Activated naive CD4-positive, alpha-beta T cell treated with anti-CD3 and anti-CD28 coated beads for 36 hours (primary cell): Measurements from ENCODE around the gene LTBP4. TPM values are rescaled to one million over a fixed set of nuclear protein-coding genes. Genes with fewer than 3 reads are reported as not detected.

ENCODE experiments used
- CTCF ChIA-PET: fragments of 350-600 bp; sonication (Branson Sonifier 250); formaldehyde crosslinking; loops from one replicate; lab custom pipeline; 2021; ENCODE audit warnings: antibody characterized with exemption; lab: Charles Lee
- DNase-seq: peaks from one replicate; pipeline ENCODE4 v3.0.0-alpha.2; 2020
- H3K27ac Mint-ChIP-seq: one replicate; pipeline ENCODE4 v1.8.0; 2021; ENCODE audit warnings: mild to moderate bottlenecking, mixed read lengths
- H3K27me3 Mint-ChIP-seq: one replicate; pipeline ENCODE4 v1.8.0; 2021; ENCODE audit warnings: low read depth, mixed read lengths
- H3K36me3 Mint-ChIP-seq: one replicate; pipeline ENCODE4 v1.8.0; 2021; ENCODE audit warnings: low read depth, mixed read lengths
- H3K4me1 Mint-ChIP-seq: one replicate; pipeline ENCODE4 v1.8.0; 2021; ENCODE audit warnings: low read depth, mixed read lengths
- H3K4me3 Mint-ChIP-seq: one replicate; pipeline ENCODE4 v1.8.0; 2021; ENCODE audit warnings: mild to moderate bottlenecking, moderate library complexity, mixed read lengths
- H3K9me3 Mint-ChIP-seq: one replicate; pipeline ENCODE4 v1.8.0; 2021; ENCODE audit warnings: mixed read lengths
- intact Hi-C: fragments of 100-400 bp; cut with micrococcal nuclease; formaldehyde crosslinking; loops from one replicate; pipeline ENCODE4 v1.15.1; 2023
- total RNA-seq, 2 experiments: library from RNA; stranded (reverse); gene quantifications; one replicate each; pipeline ENCODE4 v1.2.3, GENCODE V29; 2021

Gene LTBP4
- total RNA-seq, 2 experiments from 2014 or later, result 147 to 153 TPM

DNA sequence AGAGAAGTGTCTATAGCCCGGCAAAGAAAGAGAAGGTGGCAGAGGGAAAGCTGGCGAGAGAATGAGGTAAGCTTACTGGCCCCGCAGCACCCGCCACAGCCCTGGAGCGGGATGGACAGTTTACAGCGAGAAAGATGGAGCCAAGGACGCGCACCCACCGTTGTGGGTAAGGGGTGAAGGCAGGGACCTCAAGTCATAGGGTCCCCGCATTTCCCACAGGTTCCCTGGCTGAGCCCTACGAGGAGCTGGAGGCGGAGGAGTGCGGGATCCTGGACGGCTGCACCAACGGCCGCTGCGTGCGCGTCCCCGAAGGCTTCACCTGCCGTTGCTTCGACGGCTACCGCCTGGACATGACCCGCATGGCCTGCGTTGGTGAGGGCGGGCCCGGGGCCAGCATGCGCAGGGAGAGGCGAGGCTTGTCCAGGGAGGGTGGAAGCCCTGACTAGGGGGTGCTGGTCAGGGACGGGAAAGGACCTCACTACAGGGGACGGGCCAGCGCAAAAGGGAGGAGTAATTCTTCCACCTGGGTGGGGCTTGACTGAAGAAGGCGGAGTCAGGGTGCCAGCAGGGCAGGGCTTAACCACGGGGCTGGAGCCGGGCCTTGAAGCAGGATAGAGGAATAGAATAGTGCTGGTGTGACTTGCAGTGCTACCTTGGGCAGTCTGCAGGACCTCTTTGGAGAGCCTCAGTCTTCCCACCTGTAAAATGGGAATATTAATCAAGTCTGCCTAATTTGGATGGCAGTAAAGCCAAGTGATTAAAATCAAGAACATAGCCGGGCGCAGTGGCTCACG is 26.5 kb downstream of the LTBP4 start:
- Mint-ChIP-seq H3K9me3 (no peaks in the 10 kb centered on the region), H3K4me3 (no peak overlapping the region), H3K27ac (no peak overlapping the region), H3K36me3 (peaks cover 37% of the 10 kb centered on the region), H3K27me3 (no peaks in the 10 kb centered on the region), H3K4me1 (peaks cover 5% of the 10 kb centered on the region)
- intact Hi-C loops, result no loop called here
- no peak for DNase-seq
- CTCF ChIA-PET, result no interaction called here

DNA sequence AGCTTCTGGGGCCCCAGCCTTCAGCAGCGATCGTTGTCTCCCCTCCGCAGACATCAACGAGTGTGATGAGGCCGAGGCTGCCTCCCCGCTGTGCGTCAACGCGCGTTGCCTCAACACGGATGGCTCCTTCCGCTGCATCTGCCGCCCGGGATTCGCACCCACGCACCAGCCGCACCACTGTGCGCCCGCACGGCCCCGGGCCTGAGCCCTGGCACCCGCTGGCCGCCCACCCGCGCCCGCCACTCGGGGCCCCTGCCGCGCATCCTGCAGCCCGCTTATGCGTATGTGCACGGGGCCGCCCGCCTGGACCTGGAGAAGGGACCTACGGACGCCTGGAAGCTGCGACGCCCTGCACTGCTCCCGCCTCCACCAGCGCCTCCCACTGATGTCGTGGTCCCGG is 28.2 kb downstream of the LTBP4 start:
- Mint-ChIP-seq H3K27ac (no peak overlapping the region), H3K27me3 (no peaks in the 10 kb centered on the region), H3K4me1 (peaks cover 9% of the 10 kb centered on the region), H3K4me3 (no peak overlapping the region), H3K36me3 (peaks cover 30% of the 10 kb centered on the region), H3K9me3 (no peaks in the 10 kb centered on the region)
- intact Hi-C loops, result no loop called here
- DNase-seq, result no peak
- CTCF ChIA-PET, result no interaction called here

DNA sequence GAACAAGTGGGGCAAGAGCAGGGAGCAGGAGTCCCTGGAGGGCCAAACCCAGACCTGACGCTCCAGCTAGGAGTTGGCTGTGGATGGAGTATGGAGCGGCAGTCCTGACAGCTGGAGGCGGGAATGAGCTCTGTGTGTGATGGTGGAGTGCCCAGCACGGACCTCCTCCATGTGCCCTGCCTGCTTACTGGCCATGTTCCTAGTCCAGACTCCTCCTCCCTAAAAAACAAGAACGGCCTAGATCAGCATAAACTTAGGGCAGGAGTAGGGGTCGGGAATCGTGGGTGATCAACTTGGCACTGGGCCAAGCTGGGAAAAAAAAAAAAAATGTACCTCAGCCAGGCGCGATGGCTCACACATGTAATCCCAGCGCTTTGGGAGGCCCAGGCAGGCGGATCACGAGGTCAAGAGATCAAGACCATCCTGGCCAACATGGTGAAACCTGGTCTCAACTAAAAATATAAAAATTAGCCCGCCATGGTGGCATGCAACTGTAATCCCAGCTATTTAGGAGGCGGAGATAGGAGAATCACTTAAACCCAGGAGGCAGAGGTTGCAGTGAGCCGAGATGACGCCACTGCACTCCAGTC is 29.5 kb downstream of the LTBP4 start:
- peaks cover 24% of the 10 kb centered on the region for H3K36me3 Mint-ChIP-seq
- peaks cover 3% of the 10 kb centered on the region for H3K27me3 Mint-ChIP-seq
- no peak for DNase-seq
- intact Hi-C loops, result no loop called here
- H3K9me3 Mint-ChIP-seq, result no peaks in the 10 kb centered on the region
- H3K4me3 Mint-ChIP-seq, result no peak overlapping the region
- CTCF ChIA-PET, result interaction anchor here (1.2 kb wide), 1 partner anchor 25 kb away, joined by 3 read pairs; no protein-coding TSS in a partner anchor
- peaks cover 10% of the 10 kb centered on the region for H3K4me1 Mint-ChIP-seq
- no peak overlapping the region for H3K27ac Mint-ChIP-seq

DNA sequence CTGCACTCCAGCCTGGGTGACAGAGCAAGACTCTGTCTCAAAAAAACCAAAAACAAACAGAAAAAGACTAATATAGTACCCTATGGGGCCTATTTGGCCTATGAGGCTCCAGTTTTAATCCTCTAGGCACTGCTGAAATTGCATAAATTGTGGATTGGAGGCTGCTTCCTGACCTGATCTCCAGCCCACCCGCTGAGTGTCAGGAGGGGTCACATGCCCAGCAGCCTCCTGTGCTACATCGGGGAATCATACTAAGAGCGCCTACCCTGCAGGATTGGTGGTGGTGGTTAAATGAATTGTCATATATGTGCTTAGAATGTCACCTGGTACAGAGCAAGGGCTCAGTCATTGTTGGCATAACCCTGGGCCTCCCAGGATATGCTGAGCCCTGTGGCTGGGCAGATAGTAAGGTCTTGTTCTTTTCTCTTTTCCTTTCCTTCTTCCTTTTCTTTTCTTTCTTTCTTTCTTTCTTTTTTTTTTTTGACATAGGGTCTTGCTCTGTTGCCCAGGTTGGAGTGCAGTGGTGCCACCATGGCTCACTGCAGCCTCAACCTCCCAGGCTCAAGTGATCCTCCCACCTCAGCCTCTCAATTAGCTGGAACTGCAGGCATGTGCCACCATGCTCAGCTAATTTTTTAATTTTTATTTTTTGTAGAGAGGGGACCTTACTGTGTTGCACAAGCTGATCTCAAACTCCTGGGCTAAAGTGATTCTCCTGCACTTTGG is 31.3 kb downstream of the LTBP4 start:
- no peak overlapping the region for H3K4me3 Mint-ChIP-seq
- intact Hi-C loops, result no loop called here
- CTCF ChIA-PET, result interaction anchor here (0.6 to 4.2 kb wide), 8 partner anchors 11 to 950 kb away, joined by 3 to 68 read pairs (median 15); no protein-coding TSS in a partner anchor
- peaks cover 11% of the 10 kb centered on the region for H3K36me3 Mint-ChIP-seq
- no peaks in the 10 kb centered on the region for H3K9me3 Mint-ChIP-seq
- H3K27me3 Mint-ChIP-seq, result peaks cover 3% of the 10 kb centered on the region
- H3K4me1 Mint-ChIP-seq, result peaks cover 10% of the 10 kb centered on the region
- no peak overlapping the region for H3K27ac Mint-ChIP-seq
- DNase-seq, result no peak

DNA sequence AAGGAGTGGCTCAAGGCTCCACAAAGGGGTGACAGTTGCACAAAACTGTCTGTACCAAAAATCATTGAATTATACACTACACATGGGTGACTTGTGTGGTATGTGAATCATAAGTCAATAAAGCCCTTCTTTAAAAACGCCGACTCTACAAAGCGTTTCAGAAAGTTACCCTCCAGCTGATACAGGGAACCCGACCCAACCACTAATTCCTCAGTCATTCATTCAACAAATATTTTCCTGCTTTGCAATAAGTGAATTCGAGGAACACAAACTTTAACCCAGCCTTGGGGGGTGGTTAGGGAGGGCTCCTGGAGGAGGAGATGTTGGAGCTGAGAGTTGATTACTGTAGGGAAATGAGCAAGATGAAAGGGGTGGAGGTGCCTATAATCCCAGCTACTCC is 32.0 kb downstream of the LTBP4 start:
- no peak overlapping the region for H3K4me3 Mint-ChIP-seq
- no peak overlapping the region for H3K27ac Mint-ChIP-seq
- CTCF ChIA-PET, result interaction anchor here (0.6 to 4.2 kb wide), 13 partner anchors 11 to 1401 kb away, joined by 3 to 68 read pairs (median 15); no protein-coding TSS in a partner anchor
- peaks cover 10% of the 10 kb centered on the region for H3K4me1 Mint-ChIP-seq
- peaks cover 8% of the 10 kb centered on the region for H3K36me3 Mint-ChIP-seq
- H3K9me3 Mint-ChIP-seq, result no peaks in the 10 kb centered on the region
- intact Hi-C loops, result no loop called here
- DNase-seq, result no peak
- H3K27me3 Mint-ChIP-seq, result peaks cover 3% of the 10 kb centered on the region

DNA sequence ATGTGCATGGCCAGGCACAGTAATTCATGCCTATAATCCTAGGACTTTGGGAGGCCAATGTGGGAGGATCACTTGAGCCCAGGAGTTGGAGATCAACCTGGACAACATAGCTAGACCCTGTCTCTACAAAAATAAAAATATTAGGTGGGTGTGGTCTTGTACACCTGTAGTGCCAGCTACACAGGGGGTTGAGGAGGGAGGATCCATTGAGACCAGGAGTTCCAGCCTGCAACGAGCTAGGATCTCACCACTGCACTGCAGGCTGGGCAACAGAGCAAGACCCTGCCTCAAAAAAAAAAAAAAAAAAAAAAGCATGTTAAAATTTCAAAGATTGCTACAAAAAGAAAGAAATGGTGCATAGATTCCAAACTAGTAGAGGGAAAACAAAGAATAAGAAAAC is 37.2 kb downstream of the LTBP4 start:
- H3K4me3 Mint-ChIP-seq, result no peak overlapping the region
- H3K9me3 Mint-ChIP-seq, result no peaks in the 10 kb centered on the region
- no peak for DNase-seq
- intact Hi-C loops, result no loop called here
- peaks cover 3% of the 10 kb centered on the region for H3K27me3 Mint-ChIP-seq
- H3K4me1 Mint-ChIP-seq, result peaks cover 17% of the 10 kb centered on the region
- H3K36me3 Mint-ChIP-seq, result no peaks in the 10 kb centered on the region
- CTCF ChIA-PET, result interaction anchor here (0.6 kb wide), 1 partner anchor 175 kb away, joined by 3 read pairs; no protein-coding TSS in a partner anchor
- H3K27ac Mint-ChIP-seq, result no peak overlapping the region

DNA sequence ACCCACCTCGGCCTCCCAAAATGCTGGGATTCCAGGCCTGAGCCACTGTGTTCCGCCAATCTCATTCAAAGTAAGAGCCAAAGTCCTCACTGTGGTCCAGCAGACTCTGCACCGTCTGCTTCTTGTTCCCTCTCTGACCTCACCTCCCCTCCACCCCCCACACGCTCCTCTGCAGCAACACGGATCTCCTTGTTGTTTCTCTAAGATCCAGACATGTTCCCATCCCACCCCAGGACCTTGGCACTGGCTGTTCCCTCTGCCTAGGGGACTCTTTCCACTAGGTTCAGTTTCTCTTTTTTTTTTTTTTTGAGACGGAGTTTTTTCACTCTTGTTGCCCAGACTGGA is 38.4 kb downstream of the LTBP4 start:
- peaks cover 3% of the 10 kb centered on the region for H3K27me3 Mint-ChIP-seq
- no peak overlapping the region for H3K4me3 Mint-ChIP-seq
- intact Hi-C loops, result no loop called here
- H3K4me1 Mint-ChIP-seq, result peaks cover 12% of the 10 kb centered on the region
- DNase-seq, result no peak
- H3K9me3 Mint-ChIP-seq, result no peaks in the 10 kb centered on the region
- no peaks in the 10 kb centered on the region for H3K36me3 Mint-ChIP-seq
- no peak overlapping the region for H3K27ac Mint-ChIP-seq
- CTCF ChIA-PET, result interaction anchor here (0.7 kb wide), 2 partner anchors 24 to 418 kb away, joined by 3 to 4 read pairs; no protein-coding TSS in a partner anchor

DNA sequence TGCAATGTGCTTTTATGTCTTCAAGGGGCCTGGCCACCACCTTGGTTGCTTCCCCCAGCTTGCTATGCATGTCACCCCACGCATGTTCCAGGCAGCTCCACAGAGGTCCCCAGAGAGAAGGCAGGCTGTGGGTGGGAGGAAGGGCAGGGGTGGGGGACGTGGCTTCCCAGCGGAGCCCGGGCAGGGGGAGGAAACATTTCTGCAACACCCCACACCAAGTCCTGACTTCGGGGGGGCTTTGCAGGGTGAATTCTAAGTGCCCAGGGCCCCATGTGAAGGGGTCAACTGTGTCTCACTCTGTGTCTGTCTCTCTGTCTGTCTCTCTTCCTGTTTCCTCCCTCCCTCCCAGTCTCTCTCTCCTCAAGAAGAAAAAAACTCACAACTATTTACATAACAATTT is 39.6 kb downstream of the LTBP4 start:
- Mint-ChIP-seq H3K4me1 (peaks cover 13% of the 10 kb centered on the region), H3K4me3 (no peak overlapping the region), H3K27ac (no peak overlapping the region), H3K36me3 (no peaks in the 10 kb centered on the region), H3K9me3 (no peaks in the 10 kb centered on the region), H3K27me3 (no peaks in the 10 kb centered on the region)
- intact Hi-C loops, result no loop called here
- DNase-seq, result no peak
- CTCF ChIA-PET, result no interaction called here

DNA sequence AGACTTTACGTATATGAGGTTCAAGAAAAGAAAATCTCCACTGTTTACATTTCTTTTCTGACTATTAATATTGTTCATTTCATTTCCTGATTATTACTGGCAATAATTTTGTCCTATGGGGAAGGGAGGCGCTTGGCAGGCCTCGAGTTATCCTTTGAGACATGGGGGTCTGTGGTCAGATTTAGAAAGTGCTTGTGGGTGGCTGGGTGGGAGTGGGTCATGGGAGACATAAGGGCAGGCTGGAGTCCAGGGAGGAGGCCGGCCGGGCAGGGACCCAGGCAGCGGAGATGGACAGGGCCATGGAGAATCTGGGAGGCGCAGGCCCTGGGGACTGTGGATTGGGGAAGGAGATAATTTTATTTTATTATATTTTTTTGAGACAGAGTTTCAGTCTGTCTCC is 40.1 kb downstream of the LTBP4 start:
- no peak for DNase-seq
- peaks cover 17% of the 10 kb centered on the region for H3K4me1 Mint-ChIP-seq
- CTCF ChIA-PET, result no interaction called here
- no peak overlapping the region for H3K27ac Mint-ChIP-seq
- no peaks in the 10 kb centered on the region for H3K9me3 Mint-ChIP-seq
- no peaks in the 10 kb centered on the region for H3K27me3 Mint-ChIP-seq
- H3K36me3 Mint-ChIP-seq, result no peaks in the 10 kb centered on the region
- intact Hi-C loops, result no loop called here
- H3K4me3 Mint-ChIP-seq, result no peak overlapping the region

DNA sequence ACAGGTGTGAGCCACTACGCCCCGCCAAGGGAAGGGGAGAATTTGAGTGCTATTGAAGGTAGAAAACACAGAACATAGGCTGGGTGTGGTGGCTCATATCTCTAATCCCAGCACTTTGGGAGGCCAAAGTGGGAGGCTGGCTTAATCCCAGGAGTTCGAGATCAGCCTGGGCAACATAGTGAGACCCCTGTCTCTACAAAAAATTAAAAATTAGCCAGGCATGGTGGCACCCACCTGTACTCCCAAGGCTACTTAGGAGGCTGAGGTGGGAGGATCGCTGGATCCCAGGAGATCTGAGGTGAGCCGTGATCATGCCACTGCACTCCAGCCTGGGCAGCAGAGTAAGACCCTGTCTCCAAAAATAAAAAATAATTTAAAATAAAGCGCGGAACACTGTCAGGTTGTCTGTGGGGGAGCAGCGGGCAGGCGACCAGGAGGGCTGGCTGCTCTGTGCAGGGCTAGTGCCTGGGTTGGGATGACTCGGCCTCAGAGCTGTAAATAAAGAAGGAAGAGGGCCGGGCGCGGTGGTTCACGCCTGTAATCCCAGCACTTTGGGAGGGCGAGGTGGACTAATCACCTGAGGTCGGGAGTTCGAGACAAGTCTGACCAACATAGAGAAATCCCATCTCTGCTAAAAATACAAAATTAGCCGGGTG is 41.0 kb downstream of the LTBP4 start:
- H3K9me3 Mint-ChIP-seq, result no peaks in the 10 kb centered on the region
- DNase-seq, result no peak
- no peak overlapping the region for H3K27ac Mint-ChIP-seq
- CTCF ChIA-PET, result interaction anchor here (5.2 kb wide), 1 partner anchor 8 kb away, joined by 53 read pairs; no protein-coding TSS in a partner anchor
- H3K4me1 Mint-ChIP-seq, result peaks cover 20% of the 10 kb centered on the region
- no peaks in the 10 kb centered on the region for H3K36me3 Mint-ChIP-seq
- intact Hi-C loops, result no loop called here
- no peak overlapping the region for H3K4me3 Mint-ChIP-seq
- no peaks in the 10 kb centered on the region for H3K27me3 Mint-ChIP-seq

DNA sequence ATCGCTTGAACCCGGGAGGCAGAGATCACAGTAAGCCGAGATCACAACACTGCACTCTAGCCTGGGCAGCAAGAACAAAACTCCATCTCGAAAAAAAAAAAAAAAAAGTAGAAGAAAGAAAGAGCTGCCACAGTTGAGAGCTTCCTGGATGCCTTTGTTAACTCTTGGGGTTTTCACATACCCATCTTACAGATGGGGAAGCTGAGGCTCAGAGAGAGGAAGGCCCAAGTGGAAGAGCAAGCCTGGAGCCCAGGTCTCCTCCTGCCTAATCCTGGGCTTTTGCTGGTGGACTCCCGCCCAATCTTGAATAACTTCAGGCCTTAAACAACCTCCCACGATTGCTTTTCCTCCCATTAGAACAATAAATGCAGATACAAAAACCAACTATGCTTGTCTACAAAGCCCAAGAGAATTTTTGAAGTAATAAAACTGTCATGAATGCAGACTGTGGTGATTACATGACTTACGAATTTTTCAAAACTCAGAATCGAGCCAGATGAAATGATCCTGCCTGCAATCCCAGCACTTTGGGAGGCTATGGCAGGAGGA is 41.7 kb downstream of the LTBP4 start:
- Mint-ChIP-seq H3K36me3 (no peaks in the 10 kb centered on the region), H3K27me3 (no peaks in the 10 kb centered on the region), H3K27ac (no peak overlapping the region), H3K4me3 (no peak overlapping the region), H3K9me3 (no peaks in the 10 kb centered on the region), H3K4me1 (peaks cover 20% of the 10 kb centered on the region)
- intact Hi-C loops, result no loop called here
- CTCF ChIA-PET, result interaction anchor here (0.6 to 5.2 kb wide), 2 partner anchors 9 to 48 kb away, joined by 3 to 53 read pairs; no protein-coding TSS in a partner anchor
- no peak for DNase-seq
